Stomach (tissue), 4 donors: ENCODE data around the gene CTNND2.

Experiments
- POLR2A ChIP-seq, 4 donors: fragments of 450-650 bp; IDR thresholded peaks; one replicate each; pipeline ENCODE4 v1.6.1; 2016; ENCODE audit warnings: antibody characterized with exemption in 4 of 4, control low read depth in 2 of 4, mild to moderate bottlenecking in 1 of 4, moderate library complexity in 1 of 4
- POLR2AphosphoS5 ChIP-seq, 3 donors: sonication (generic); formaldehyde crosslinking; IDR thresholded peaks; one replicate each; pipeline ENCODE4 v1.6.1; 2016; ENCODE audit warnings: antibody characterized with exemption in 3 of 3

- TF ChIP-seq POLR2A (IDR thresholded peaks at IDR 0.05) (no peak), POLR2AphosphoS5 (IDR thresholded peaks at IDR 0.05) (no peak)
Observed at GRCh38 chr5:11432116-11432515, 472.1 kb downstream of the CTNND2 start.
